NB4 (cell line): ENCODE data around the gene ASF1B.

Experiments used
- DNase-seq: peaks from one replicate; pipeline ENCODE4 v3.0.0; 2010; ENCODE audit warnings: low read depth
- H3K4me3 ChIP-seq: one replicate; pipeline ENCODE4 v1.5.1; 2011; ENCODE audit warnings: mild to moderate bottlenecking, low read depth, low read length, moderate library complexity
- MYC ChIP-seq: IDR thresholded peaks from 2 replicates; pipeline ENCODE4 v1.6.1; 2011; ENCODE audit warnings: low read depth, low read length
- POLR2A ChIP-seq: IDR thresholded peaks from 2 replicates; pipeline ENCODE4 v1.6.1; 2011; ENCODE audit warnings: mild to moderate bottlenecking; ENCODE audit not compliant: insufficient read length; ENCODE audit errors: extremely low read depth
- TF ChIP-seq, protein P1 (sequence below): IDR thresholded peaks from 2 replicates; pipeline ENCODE4 v1.6.1; 2011; ENCODE audit warnings: low read depth, low read length
- TF ChIP-seq, protein P2 (sequence below): IDR thresholded peaks from one replicate; pipeline ENCODE4 v1.5.1; 2012; ENCODE audit warnings: low read depth, low read length

The ASF1B gene

DNA sequence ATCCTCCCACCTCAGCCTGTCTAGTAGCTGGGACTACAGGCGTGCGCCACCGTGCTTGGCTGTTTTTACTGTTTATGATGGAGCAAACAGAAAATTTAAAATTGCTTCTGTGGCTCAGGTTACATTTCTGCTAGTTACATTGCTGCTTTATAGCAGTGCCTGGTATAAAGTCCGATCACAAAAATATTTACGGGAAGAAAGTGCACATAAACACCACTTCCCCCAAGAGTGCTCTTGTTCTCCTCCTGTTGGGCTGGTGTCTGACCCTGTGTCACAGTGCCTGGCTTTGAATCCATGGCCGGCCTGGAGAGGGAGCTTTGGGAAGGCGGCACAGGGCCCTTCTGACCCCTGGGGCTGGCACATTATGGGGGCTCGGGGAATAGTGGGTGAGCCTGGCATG is 30.7 kb downstream of the ASF1B start:
- no peak overlapping the region for H3K4me3 ChIP-seq
- DNase-seq, result no peak
- TF ChIP-seq, protein P1, sequence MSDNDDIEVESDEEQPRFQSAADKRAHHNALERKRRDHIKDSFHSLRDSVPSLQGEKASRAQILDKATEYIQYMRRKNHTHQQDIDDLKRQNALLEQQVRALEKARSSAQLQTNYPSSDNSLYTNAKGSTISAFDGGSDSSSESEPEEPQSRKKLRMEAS, result no peak
- TF ChIP-seq POLR2A (no peak), MYC (no peak)
- TF ChIP-seq, protein P2, sequence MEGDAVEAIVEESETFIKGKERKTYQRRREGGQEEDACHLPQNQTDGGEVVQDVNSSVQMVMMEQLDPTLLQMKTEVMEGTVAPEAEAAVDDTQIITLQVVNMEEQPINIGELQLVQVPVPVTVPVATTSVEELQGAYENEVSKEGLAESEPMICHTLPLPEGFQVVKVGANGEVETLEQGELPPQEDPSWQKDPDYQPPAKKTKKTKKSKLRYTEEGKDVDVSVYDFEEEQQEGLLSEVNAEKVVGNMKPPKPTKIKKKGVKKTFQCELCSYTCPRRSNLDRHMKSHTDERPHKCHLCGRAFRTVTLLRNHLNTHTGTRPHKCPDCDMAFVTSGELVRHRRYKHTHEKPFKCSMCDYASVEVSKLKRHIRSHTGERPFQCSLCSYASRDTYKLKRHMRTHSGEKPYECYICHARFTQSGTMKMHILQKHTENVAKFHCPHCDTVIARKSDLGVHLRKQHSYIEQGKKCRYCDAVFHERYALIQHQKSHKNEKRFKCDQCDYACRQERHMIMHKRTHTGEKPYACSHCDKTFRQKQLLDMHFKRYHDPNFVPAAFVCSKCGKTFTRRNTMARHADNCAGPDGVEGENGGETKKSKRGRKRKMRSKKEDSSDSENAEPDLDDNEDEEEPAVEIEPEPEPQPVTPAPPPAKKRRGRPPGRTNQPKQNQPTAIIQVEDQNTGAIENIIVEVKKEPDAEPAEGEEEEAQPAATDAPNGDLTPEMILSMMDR, result no peak

DNA sequence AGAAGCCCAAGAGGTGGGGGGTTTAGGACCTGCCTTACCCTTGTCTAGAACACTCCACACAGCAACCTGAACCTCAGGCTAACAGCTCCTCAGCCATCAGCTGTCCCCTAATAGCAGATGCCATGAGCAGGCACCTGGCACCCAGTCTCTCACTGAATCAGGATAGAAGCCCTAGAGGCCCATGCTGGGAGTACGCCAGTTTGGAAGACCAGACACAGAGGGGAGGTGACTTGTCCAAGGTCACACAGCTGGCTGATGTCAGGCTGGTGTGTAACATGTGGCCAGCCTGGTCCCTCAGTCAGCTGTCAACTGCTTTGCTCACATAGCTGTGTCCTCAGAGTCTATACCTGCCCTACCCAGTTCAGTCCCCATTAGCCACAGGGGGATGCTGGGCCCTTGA is 33.1 kb downstream of the ASF1B start:
- peak; percentile 9 for DNase-seq
- no peak overlapping the region for H3K4me3 ChIP-seq
- TF ChIP-seq POLR2A, result no peak
- TF ChIP-seq, protein P1, result no peak

DNA sequence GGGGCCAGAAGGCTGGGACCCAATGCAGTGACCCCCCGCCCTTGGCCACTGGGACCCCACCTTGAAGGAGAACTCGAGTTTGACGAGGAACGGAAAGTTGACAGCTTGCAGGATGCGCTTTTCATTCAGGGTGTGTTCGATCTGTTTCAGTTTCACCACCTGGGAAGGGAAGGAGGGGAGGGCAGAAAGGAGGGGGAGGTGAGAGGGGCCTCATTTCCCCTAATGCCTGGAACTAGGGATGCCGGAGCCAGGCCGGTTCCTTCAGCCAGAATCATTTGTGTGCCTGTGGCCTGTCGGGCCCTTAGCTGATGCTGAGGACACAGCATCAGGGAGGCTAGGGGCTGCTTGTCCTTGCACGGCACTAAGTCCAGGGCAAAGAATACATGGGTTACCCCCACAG is 33.6 kb downstream of the ASF1B start:
- DNase-seq, result no peak
- no peak overlapping the region for H3K4me3 ChIP-seq
- TF ChIP-seq, protein P2, result no peak
- TF ChIP-seq MYC (no peak), POLR2A (no peak)
- TF ChIP-seq, protein P1, result no peak

DNA sequence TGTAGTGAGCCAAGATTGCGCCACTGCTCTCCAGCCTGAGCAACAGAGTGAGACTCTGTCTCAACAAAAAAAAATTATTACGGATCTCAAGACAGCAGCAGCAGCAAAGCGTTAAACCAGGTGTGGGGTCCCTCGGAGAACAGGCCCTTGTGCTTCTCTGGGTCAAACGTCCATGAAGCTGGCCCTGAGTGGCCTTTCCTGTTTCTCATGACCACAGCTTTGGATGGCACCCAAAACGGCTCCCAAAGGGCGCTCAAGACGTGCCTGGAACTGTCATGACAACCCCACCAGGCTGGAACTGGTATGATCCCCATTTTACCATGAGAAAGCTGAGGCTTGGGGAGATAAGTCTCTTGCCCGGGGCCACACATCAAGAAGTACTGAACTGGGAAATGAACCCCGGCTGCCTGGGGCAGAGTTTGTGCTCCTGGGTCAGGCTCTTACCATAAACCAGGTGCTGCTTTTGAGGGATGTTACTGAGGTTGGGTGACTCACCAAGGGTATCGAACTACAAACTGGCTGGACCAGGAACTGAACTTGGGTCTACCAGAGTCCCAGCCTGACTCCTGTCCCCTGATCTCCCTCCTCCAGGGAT is 34.2 kb downstream of the ASF1B start:
- TF ChIP-seq POLR2A, result no peak
- TF ChIP-seq, protein P2, result no peak
- TF ChIP-seq MYC, result no peak
- TF ChIP-seq, protein P1, result no peak

DNA sequence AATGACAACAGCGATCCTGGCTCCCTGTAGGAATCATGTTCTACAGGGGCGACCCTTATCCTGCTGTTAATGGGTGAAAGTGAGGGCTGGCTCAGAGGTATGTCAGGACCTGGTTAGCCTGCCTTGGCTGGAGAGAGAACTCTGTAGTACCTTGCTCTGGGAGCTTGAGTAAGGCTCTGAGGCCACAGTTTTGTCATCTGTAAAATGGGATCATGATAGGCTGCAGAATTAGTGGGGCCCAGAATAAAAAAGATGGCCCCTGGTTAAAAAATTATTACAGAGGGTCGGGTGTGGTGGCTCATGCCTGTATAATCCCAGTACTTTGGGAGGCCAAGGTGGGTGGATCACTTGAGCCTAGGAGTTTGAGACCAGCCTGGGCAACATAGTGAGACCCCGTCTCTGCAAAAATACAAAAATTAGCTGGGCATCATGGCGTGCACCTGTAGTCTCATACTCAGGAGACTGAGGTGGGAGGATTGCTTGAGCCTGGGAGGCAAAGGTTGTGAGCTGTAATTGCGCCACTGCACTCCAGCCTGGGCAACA is 35.3 kb downstream of the ASF1B start:
- H3K4me3 ChIP-seq, result no peak overlapping the region
- TF ChIP-seq MYC (no peak), POLR2A (no peak)
- TF ChIP-seq, protein P1, result no peak
- TF ChIP-seq, protein P2, result no peak
- DNase-seq, result no peak

More for the DNA sequence above, 34.2 kb downstream of the ASF1B start:
- peak; percentile 0 for DNase-seq
- H3K4me3 ChIP-seq, result no peak overlapping the region

DNA sequence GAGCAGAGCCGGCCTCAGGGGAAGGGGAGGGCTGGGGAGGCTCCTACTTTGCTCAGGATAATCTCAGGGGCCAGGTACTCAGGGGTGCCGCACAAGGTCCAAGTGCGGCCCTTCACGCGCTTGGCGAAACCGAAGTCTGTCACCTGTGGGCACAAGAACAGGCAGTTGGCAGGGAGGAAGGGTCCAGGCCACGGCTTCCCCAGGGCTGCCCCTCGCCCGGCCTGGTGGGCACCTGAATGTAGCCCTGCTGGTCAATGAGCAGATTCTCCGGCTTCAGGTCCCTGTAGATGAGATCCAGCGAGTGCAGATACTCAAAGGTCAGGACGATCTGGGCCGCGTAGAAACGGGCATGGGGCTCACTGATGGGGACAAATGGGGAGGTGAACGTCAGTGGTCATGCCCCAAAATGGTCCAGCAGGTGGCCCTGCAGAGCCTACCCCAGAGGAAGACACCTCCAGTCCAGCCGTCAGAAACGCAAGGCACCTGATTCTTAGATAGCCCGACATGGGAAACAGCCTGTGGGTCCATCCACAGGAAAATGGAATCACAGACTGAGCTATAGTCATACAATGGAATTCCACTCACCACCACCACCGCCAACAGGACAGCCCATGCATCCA is 38.7 kb downstream of the ASF1B start:
- DNase-seq, result peak; percentile 16
- TF ChIP-seq, protein P2, result peak; percentile 24
- TF ChIP-seq MYC, result no peak
- H3K4me3 ChIP-seq, result no peak overlapping the region
